Trophoblast cell (in vitro differentiated cells and primary cell): Measurements from ENCODE around the gene DCTN1.

Source experiments
- DNase-seq, 2 donors: peaks; one replicate each; pipeline ENCODE4 v3.0.0-alpha.2; 2016
- H2AFZ ChIP-seq: 2 replicates; pipeline ENCODE4 v1.6.1; 2013; ENCODE audit warnings: low read length, moderate library complexity, mild to moderate bottlenecking; ENCODE audit not compliant: insufficient read depth, poor library complexity
- H2AK5ac ChIP-seq: 2 replicates; pipeline ENCODE4 v1.6.1; 2013; ENCODE audit warnings: mild to moderate bottlenecking, low read length
- H2BK120ac ChIP-seq: 2 replicates; pipeline ENCODE4 v1.6.1; 2013; ENCODE audit warnings: low read length, mild to moderate bottlenecking, moderate library complexity; ENCODE audit not compliant: insufficient read depth, poor library complexity
- H2BK12ac ChIP-seq: 2 replicates; pipeline ENCODE4 v1.6.1; 2013; ENCODE audit warnings: mild to moderate bottlenecking, low read length, moderate library complexity
- H2BK5ac ChIP-seq: 2 replicates; pipeline ENCODE4 v1.6.1; 2013; ENCODE audit warnings: low read length, low read depth, moderate library complexity, mild to moderate bottlenecking; ENCODE audit not compliant: poor library complexity
- H3K14ac ChIP-seq: 2 replicates; pipeline ENCODE4 v1.6.1; 2013; ENCODE audit warnings: mild to moderate bottlenecking, low read length
- H3K18ac ChIP-seq: 2 replicates; pipeline ENCODE4 v1.6.1; 2013; ENCODE audit warnings: mild to moderate bottlenecking, low read length
- H3K23ac ChIP-seq: 2 replicates; pipeline ENCODE4 v1.6.1; 2013; ENCODE audit warnings: low read length
- H3K27ac ChIP-seq: 2 replicates; pipeline ENCODE4 v1.5.1; 2013; ENCODE audit warnings: low read depth, mild to moderate bottlenecking, inconsistent platforms, low read length, moderate library complexity
- H3K27me3 ChIP-seq: 2 replicates; pipeline ENCODE4 v1.6.1; 2013; ENCODE audit warnings: inconsistent platforms, mild to moderate bottlenecking, low read length, moderate library complexity; ENCODE audit not compliant: insufficient read depth
- H3K36me3 ChIP-seq, 2 experiments: 1 replicate in 1 of 2; 2 replicates in 1 of 2; pipeline ENCODE4 v1.6.1; 2013; ENCODE audit warnings: low read length in 2 of 2, mild to moderate bottlenecking in 2 of 2, moderate library complexity in 1 of 2; ENCODE audit not compliant: insufficient read depth in 2 of 2, control insufficient read depth in 1 of 2
- H3K4ac ChIP-seq: 2 replicates; pipeline ENCODE4 v1.6.1; 2013; ENCODE audit warnings: low read depth, mild to moderate bottlenecking, low read length, moderate library complexity
- H3K4me1 ChIP-seq, 2 experiments: 1 replicate in 1 of 2; 2 replicates in 1 of 2; pipeline ENCODE4 v1.6.1; 2013; ENCODE audit warnings: low read length in 2 of 2, mild to moderate bottlenecking in 2 of 2, moderate library complexity in 1 of 2; ENCODE audit not compliant: insufficient read depth in 2 of 2, control insufficient read depth in 1 of 2
- H3K4me2 ChIP-seq: 2 replicates; pipeline ENCODE4 v1.6.1; 2013; ENCODE audit warnings: inconsistent platforms, mild to moderate bottlenecking, low read length, moderate library complexity
- H3K4me3 ChIP-seq: 2 replicates; pipeline ENCODE4 v1.5.1; 2013; ENCODE audit warnings: mild to moderate bottlenecking, low read depth, low read length, inconsistent platforms
- H3K79me1 ChIP-seq: one replicate; pipeline ENCODE4 v1.6.1; 2013; ENCODE audit warnings: low read length
- H3K79me2 ChIP-seq: 2 replicates; pipeline ENCODE4 v1.6.1; 2013; ENCODE audit warnings: low read length, mild to moderate bottlenecking; ENCODE audit not compliant: control insufficient read depth, insufficient read depth, poor library complexity
- H3K9ac ChIP-seq: 2 replicates; pipeline ENCODE4 v1.6.1; 2013; ENCODE audit warnings: mild to moderate bottlenecking, low read length
- H3K9me3 ChIP-seq: 2 replicates; pipeline ENCODE4 v1.6.1; 2013; ENCODE audit warnings: low read depth, mild to moderate bottlenecking, control low read depth, inconsistent platforms, low read length; ENCODE audit not compliant: insufficient read depth
- H4K12ac ChIP-seq: 2 replicates; pipeline ENCODE4 v1.6.1; 2013; ENCODE audit warnings: low read depth, mild to moderate bottlenecking, low read length, moderate library complexity
- H4K8ac ChIP-seq: 2 replicates; pipeline ENCODE4 v1.6.1; 2013; ENCODE audit warnings: low read depth, mild to moderate bottlenecking, low read length, moderate library complexity
- H4K91ac ChIP-seq: one replicate; pipeline ENCODE4 v1.6.1; 2013; ENCODE audit warnings: low read depth, mild to moderate bottlenecking, low read length, moderate library complexity
- WGBS: extraction: QIAGEN DNeasy Blood & Tissue Kit; methylation state at CpG from one replicate; pipeline ENCODE4 v1.1.7; 2013; ENCODE audit warnings: missing lambda C conversion rate; ENCODE audit not compliant: insufficient read length, insufficient coverage; ENCODE audit errors: extremely low coverage; 5-methylcytosine and 5-hydroxymethylcytosine counted together

Gene DCTN1

GRCh38 chr2:74374509-74375205 is 5.5 kb downstream of the DCTN1 start:
- Histone ChIP-seq H3K79me1 (no peaks in the 10 kb centered on the region), H2AK5ac (no peak overlapping the region), H3K4me2 (peak overlapping the region; percentile 41), H3K9me3 (no peaks in the 10 kb centered on the region), H4K91ac (no peak overlapping the region), H2AFZ (no peak overlapping the region), H3K36me3 (peaks cover 34 to 48% of the 10 kb centered on the region in 2 experiments), H3K18ac (no peak overlapping the region), H3K4ac (no peak overlapping the region), H3K79me2 (no peaks in the 10 kb centered on the region), H2BK120ac (no peak overlapping the region), H3K14ac (no peak overlapping the region), H4K8ac (no peak overlapping the region), H3K23ac (no peak overlapping the region), H3K9ac (no peak overlapping the region), H4K12ac (no peak overlapping the region), H2BK12ac (no peak overlapping the region), H2BK5ac (no peak overlapping the region), H3K4me3 (no peak overlapping the region), H3K27me3 (no peaks in the 10 kb centered on the region), H3K27ac (no peak overlapping the region), H3K4me1 (peaks cover under 1 to 16% of the 10 kb centered on the region in 2 experiments)
- DNase-seq: peak in 1 of 2 donors; percentile 26
- WGBS: no CpG with 5 or more reads among the region's 19 CpGs

- Histone ChIP-seq H3K4ac (no peak overlapping the region), H3K79me2 (no peaks in the 10 kb centered on the region), H3K18ac (no peak overlapping the region), H2BK12ac (no peak overlapping the region), H2BK120ac (no peak overlapping the region), H4K12ac (no peak overlapping the region), H3K4me1 (peaks cover 0 to 16% of the 10 kb centered on the region in 2 experiments), H2AK5ac (no peak overlapping the region), H4K8ac (no peak overlapping the region), H3K27ac (no peak overlapping the region), H3K27me3 (no peaks in the 10 kb centered on the region), H3K4me3 (no peak overlapping the region), H2AFZ (no peak overlapping the region), H3K23ac (no peak overlapping the region), H2BK5ac (no peak overlapping the region), H4K91ac (no peak overlapping the region), H3K9me3 (no peaks in the 10 kb centered on the region), H3K9ac (no peak overlapping the region), H3K4me2 (peak overlapping the region; percentile 41), H3K79me1 (no peaks in the 10 kb centered on the region), H3K36me3 (peaks cover 40 to 54% of the 10 kb centered on the region in 2 experiments), H3K14ac (no peak overlapping the region)
- WGBS: no CpG with 5 or more reads among the region's 8 CpGs
- DNase-seq: no peak
These were observed 6.1 kb downstream of the DCTN1 start for GRCh38 chr2:74373985-74374384.

- Histone ChIP-seq H3K14ac (no peak overlapping the region), H3K9ac (no peak overlapping the region), H3K36me3 (peaks cover 46 to 61% of the 10 kb centered on the region in 2 experiments), H3K4ac (no peak overlapping the region), H3K9me3 (no peaks in the 10 kb centered on the region), H4K12ac (no peak overlapping the region), H2BK120ac (no peak overlapping the region), H3K23ac (no peak overlapping the region), H3K27ac (no peak overlapping the region), H2AK5ac (no peak overlapping the region), H2AFZ (no peak overlapping the region), H3K27me3 (no peaks in the 10 kb centered on the region), H3K4me2 (no peak overlapping the region), H2BK12ac (no peak overlapping the region), H4K91ac (no peak overlapping the region), H4K8ac (no peak overlapping the region), H3K18ac (no peak overlapping the region), H2BK5ac (no peak overlapping the region), H3K4me3 (no peak overlapping the region), H3K79me2 (no peaks in the 10 kb centered on the region), H3K4me1 (peaks cover 0 to 16% of the 10 kb centered on the region in 2 experiments), H3K79me1 (no peaks in the 10 kb centered on the region)
- WGBS: no CpG with 5 or more reads among the region's 5 CpGs
- no peak for DNase-seq
These were observed 6.9 kb downstream of the DCTN1 start for GRCh38 chr2:74373221-74373676.

GRCh38 chr2:74372674-74373073 is 7.4 kb downstream of the DCTN1 start:
- Histone ChIP-seq H3K9me3 (no peaks in the 10 kb centered on the region), H3K18ac (no peak overlapping the region), H3K23ac (no peak overlapping the region), H3K14ac (no peak overlapping the region), H3K27ac (no peak overlapping the region), H3K4me2 (no peak overlapping the region), H2BK120ac (no peak overlapping the region), H4K12ac (no peak overlapping the region), H3K27me3 (no peaks in the 10 kb centered on the region), H3K4me3 (no peak overlapping the region), H2BK5ac (no peak overlapping the region), H2AFZ (no peak overlapping the region), H2BK12ac (no peak overlapping the region), H2AK5ac (no peak overlapping the region), H3K79me1 (no peaks in the 10 kb centered on the region), H4K91ac (no peak overlapping the region), H4K8ac (no peak overlapping the region), H3K79me2 (no peaks in the 10 kb centered on the region), H3K4me1 (peaks cover 0 to 16% of the 10 kb centered on the region in 2 experiments), H3K9ac (no peak overlapping the region), H3K4ac (no peak overlapping the region), H3K36me3 (peaks cover 46 to 63% of the 10 kb centered on the region in 2 experiments)
- no peak for DNase-seq
- no CpG with 5 or more reads among the region's 6 CpGs for WGBS
